Inferior parietal cortex (tissue), 1 donor: Measurements from ENCODE around the gene GPRC6A.
A peak's percentile ranks its signal among the peaks of the same experiment; 100 is the strongest.

Experiments
- DNase-seq: peaks from one replicate; pipeline ENCODE4 v3.0.0-alpha.2; 2016; ENCODE audit errors: extremely low spot score

The GPRC6A gene

DNA sequence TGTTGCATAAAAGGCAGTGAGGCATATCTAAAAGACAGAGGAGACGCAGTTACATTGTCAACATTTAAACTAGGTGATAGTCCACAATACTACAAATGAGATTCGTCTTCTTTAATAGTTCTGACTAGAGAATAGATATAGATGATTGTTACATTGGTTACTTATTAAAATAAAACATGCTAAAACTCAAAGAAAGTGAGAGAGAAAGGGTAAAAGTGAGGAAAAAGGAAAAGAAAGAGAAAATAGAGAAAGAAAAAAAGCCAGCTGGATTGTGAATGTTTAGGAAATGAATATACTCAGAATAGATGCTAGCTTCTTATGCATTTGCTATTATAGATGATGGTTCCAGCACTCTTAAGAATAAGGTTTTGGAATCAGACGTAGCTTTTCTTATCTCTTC lies 35.7 kb downstream of the GPRC6A start:
- no peak for DNase-seq

- DNase-seq: no peak
Observed at GRCh38 chr6:116783852-116784251, 45.0 kb downstream of the GPRC6A start.

DNA sequence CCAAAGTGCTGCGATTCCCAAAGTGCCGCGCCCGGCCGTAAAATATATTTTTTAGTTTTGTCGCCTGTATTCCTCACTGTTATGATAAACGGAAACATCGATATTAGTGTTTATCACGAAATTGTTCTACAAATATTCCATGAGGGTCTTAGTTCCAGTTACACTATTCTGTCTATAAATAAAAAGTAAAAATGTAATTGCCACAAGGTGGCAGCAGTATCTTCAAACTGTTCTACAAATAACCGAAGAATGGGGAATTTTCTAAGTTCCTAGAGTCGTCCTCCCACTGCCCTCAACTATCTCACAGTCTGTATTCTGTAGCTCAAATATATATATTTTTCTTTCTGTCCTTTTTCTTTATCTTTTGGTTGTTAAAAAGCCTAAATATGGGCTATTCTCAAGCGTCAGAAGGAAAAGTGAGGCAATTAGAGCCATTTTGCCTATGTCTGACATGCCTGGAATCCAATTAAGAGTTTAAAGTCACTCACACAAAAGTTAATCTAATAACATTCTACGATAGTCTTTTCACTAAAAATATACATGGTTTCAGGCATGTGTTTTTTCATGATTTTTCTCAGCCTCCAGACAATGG lies 49.2 kb downstream of the GPRC6A start:
- DNase-seq: peak; percentile 73

- DNase-seq: no peak
Observed at GRCh38 chr6:116773886-116774285, 55.0 kb downstream of the GPRC6A start.

DNA sequence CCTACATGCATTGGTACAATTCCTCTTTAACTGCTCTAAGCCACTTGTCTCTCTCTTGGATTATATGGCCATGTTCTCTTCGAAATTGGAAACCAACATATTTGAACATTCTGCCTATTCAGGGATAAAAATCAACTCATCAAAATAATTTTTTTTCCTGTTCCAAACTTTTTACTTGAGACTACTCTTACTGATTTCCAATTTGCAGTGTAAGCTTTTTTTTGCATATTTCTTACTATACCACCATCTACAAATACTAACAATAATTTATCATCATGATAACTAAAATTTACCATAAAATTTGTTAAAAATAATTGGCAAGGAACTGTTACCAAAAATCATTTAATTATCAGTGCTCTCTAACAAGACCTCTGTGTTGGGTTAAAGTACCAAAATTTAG lies 56.4 kb downstream of the GPRC6A start:
- no peak for DNase-seq

DNA sequence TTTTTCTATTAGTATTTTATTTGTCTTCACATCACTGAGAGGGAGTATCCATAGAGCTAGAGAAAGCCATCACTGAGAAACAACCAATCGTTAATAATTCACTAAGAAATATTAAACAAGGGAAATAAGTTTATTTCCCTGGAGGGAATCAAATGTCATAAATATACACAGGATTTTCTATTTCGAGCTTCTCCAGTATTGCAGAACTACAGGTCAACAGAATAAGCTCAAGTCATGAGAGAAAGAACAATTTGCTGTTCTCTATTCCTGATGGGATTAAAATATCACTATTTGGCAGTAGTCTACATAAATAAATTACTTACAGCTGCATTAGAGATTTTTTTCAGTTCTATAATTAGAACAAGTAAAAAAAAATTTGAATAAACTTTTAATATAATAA lies 61.2 kb downstream of the GPRC6A start:
- no peak for DNase-seq

GRCh38 chr6:116766506-116767176 lies 62.2 kb downstream of the GPRC6A start:
- DNase-seq: no peak

GRCh38 chr6:116764961-116765841 lies 63.7 kb downstream of the GPRC6A start, which contains the start of gene FAM162B:
FAM162B (minus strand) TSS chr6:116765719; CDS start chr6:116765576, 143 bp downstream.
- no peak for DNase-seq

GRCh38 chr6:116764629-116764960 lies 64.3 kb downstream of the GPRC6A start:
- no peak for DNase-seq

DNA sequence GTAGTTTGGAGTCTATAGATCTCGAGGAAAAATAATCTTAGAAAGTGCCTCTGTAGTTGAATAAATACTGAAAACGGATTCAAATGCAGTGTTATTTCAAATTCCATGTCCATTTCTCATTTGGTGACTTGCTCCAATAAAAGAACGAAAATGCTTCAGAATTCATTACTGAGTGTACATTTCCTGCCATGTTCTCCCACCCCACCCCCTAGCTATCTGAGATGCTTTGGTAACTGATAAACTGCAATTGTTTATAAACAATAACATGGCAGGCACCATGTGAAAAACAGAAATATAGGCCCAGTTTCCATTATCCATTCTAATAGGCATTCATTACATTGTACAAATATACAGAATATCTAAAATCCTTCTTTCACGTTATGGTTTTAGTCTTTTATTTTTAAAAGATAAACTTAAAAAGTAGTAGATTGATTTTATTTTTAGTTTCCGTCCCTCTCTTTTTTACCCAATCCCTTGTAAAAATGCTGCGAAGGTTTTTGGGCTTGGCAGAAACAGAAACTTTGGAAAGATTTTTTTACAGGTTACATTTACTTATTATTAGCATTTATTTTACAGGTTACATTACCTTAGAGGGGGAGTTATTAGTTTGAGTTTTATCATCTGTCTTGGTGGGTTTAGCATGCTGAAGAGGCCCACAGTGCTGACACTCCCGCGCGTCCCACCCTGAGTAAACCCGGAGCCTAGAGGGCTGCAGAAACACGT lies 64.8 kb downstream of the GPRC6A start:
- no peak for DNase-seq

DNA sequence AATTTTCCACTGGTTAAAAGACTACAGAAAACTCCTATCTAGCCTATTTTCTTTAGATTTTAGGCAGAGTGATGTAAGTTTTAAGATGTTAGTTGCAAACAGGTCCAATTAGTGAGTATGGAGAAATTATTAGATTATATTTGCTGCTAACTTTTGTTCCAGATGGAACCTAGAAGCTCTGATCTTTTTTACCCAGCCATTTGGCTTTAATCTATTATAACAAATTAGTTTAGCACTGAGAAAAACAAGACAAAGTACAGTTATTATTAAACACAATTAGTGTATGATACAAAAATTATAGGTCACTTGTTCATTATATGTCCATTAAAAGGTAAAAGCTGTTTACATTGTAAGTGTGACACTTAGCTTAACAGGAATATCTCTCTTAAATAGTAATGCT lies 65.8 kb downstream of the GPRC6A start:
- DNase-seq: no peak

- no peak for DNase-seq
Observed at GRCh38 chr6:116762235-116762634, 66.6 kb downstream of the GPRC6A start.

GRCh38 chr6:116761779-116762178 lies 67.1 kb downstream of the GPRC6A start:
- DNase-seq: no peak

- DNase-seq: no peak
Observed at GRCh38 chr6:116745176-116745575, 83.7 kb downstream of the GPRC6A start.
